AG20443 (cell line): ENCODE data around the gene CLK2.
"Not testable (repeated sequence)": the region's sequence is repeated elsewhere in the genome, so short reads cannot be mapped to it uniquely, and the experiment has no call there.

Source experiments
- DNase-seq: peaks from one replicate; pipeline ENCODE4 v3.0.0; 2012; ENCODE audit warnings: low spot score, mixed read lengths

CLK2 gene

DNA sequence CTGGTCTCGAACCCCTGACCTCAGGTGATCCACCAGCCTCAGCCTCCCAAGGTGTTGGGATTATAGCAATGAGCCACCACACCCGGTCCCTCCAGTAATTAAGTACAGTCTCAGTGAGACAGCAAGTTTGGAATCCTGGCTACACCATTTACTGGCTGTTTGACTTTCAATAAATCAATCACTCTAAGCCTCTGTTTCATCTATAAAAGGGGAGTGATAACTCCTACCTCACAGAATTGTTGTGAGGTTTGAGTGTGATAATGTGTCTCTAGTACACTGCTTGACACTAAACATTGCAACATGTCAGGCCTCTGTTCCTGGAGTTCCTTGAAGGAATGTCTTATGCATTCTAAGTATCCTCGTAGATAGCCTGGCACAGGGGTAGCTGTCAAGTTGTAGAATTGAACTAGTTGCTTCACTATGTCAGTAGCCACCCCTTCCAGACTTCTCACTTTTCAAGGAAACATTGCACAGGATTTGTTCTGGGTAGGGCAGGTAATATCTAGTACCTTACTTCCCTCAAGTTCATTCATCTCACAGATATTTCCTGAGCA is 30.4 kb downstream of the CLK2 start:
- no peak for DNase-seq

DNA sequence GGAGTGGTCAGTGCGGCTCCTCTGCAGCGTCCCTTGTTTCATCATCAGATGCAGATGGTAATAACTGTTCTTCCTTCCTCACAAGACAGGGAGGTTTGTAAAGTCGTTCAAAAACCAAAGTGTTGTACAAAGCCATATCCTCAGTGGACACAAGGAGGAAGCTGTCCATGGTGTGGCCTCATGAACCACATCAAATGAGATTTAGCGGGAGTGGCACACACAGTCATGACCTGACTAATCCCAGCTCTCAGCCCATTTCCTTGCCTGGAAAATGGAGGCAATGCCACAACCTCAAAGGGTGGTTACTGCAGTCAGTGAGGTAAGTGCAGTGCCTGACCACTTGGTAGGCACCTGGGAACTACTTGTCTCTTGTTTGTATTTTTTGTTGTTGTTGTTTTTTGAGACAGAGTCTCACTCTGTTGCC is 31.5 kb downstream of the CLK2 start:
- DNase-seq: no peak

DNA sequence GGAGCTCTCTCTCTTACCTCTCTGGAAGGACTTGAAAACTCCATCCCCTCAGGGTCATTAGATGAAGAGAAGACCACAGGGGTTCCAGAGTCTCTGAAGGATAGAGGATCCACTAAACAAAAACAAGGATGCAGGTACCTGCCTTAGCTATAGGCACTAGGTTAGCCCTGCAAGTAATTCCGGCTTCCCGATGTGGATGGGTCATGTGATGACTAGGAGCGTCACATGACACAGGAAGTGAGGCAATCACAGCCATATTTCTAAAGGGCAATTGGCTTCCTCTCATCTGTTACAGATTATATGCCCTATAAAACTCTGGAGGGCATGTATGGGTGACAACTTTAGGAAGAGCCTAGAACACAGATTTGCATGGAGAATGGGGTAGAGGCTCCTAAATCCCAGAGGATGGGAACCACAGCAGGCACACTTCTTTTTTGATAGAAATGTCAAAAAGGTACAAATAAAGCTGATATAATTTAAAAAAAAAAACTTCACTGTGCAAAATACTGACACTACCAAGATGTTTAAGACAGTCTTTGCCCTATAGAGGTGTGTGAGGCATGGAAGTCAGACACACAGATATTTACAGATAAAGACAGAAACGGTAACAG is 32.1 kb downstream of the CLK2 start:
- DNase-seq: peak; percentile 75

DNA sequence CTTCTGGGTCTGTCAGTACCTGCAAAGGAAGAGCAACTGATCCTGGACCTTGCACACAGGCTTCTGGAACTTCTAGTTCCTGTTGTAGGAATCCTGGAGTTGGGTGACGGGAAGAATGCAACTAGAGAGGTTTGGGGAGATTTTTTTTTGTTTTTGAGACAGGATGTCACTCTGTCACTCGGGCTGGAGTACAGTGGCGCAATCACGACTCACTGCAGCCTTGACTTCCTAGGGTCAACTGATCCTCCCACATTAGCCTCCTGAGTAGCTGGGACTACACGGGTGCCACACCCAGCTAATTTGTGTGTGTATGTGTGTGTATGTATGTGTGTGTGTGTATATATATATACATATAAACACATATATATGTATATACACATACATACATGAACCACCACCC is 36.9 kb downstream of the CLK2 start:
- DNase-seq: no peak

DNA sequence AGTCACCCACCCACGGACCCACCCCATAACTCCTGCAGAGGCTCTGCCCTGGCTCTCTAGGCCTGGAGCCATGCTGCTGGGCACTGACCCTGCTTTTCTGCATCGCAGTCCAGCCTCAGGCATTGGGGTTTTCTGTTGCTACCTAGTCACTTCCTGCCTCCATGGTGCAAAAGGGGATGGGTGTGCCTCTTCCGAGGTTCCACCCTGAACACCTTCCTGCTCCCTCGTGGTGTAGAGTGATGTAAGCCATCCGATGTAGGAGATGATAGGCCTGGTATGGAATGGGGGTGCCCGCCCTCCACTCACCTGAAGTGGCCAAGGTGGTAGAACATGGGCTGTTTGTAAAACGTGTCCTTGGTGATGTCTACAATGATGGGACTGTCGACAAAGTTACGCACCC is 37.9 kb downstream of the CLK2 start:
- DNase-seq: not testable (repeated sequence)

DNA sequence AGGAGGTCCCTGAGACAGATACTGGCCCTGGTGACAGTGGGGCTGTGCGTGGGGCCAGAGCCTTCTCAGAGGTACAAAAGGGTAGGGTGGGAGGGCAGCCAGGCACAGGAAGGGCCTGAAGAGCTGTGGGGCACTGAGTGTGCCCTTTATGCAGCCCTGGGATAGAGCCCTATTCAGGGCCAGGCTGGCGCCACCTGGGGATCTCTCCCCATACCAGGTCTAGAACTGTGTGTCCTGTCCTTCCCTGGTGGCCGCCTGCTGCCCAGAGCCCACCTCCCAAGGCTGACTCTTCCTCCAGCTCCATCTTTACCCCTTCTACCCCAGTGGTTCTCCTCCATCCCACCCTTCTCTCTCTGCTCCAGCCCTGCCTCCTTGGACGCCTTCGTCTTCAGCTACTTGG is 39.8 kb downstream of the CLK2 start:
- DNase-seq: not testable (repeated sequence)

DNA sequence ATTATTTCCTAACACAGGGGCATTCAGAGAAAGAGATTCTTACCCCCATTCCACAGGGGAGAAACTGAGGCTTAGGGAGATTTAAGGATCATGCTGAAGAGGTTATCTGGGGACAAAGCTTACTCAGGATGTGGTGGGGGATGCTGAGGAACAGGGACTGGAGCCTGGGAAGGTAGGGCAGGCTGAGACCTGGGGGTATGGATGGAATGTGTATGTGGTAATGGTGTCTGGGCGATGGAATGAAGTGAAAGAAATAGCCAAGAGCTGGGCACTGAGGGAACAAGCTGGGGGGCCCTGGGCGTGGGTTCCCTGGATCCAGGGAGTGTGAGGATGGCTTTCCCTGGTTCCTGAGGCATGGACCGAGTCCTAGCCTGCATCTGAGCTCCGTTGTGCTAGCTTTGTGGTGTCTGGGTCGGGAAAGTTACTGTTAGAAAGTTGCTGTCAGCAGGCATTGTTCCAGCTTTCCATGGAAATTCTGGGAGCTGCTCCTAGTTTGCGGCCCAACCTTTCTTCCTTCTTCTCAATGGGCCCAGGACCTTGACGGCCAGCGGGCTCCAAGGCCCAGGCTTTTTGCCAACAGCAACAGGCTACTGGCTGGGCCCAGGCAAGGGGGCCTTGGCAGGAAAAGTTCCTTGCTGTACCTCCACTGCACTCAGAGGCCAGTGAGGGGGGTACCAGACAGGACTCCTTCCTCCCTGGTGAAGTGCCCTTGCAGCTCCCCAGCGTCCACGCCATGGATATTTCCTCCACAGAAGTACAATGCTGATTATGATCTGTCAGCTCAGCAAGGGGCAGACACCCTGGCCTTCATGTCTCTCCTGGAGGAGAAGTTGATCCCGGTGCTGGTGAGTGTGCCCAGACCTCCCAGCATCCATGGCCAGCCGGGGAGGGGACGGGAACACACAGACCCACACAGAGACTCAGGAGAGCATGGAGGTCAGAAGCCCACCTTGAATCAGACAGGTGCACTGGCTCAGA is 41.0 kb downstream of the CLK2 start:
- DNase-seq: peak; percentile 30

DNA sequence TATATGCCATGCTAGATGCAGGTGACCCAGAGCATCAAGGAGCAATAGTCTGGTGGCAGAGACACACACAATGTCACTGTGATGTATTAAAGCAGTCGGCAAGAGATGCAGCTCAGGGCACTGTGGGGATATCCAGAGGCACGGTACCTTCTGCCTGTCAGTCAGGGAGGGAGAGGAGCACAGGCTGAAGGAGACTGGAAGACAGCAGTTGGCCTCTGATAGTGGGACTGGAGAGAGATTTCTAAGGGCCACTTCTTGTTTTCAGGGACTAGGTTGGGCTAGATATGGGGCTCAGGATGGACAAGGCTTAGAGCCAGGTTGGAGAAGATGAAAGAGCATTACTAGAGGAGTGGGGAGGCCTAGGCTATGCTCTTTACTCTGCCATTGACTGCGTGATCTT is 42.0 kb downstream of the CLK2 start:
- not testable (repeated sequence) for DNase-seq

DNA sequence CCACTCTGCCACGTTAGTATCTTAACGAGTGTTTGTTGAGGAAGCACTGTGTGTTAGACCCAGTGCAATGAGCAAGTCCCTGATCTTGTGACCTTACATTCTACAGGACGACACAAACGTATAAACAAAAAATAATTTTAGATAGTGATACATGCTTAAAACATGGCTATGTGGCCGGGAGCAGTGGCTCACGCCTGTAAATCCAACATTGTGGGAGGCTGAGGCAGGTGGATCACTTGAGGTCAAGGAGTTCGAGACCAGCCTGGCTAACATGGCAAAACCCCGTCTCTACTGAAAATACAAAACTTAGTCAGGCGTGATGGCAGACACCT is 45.2 kb downstream of the CLK2 start:
- DNase-seq: no peak

DNA sequence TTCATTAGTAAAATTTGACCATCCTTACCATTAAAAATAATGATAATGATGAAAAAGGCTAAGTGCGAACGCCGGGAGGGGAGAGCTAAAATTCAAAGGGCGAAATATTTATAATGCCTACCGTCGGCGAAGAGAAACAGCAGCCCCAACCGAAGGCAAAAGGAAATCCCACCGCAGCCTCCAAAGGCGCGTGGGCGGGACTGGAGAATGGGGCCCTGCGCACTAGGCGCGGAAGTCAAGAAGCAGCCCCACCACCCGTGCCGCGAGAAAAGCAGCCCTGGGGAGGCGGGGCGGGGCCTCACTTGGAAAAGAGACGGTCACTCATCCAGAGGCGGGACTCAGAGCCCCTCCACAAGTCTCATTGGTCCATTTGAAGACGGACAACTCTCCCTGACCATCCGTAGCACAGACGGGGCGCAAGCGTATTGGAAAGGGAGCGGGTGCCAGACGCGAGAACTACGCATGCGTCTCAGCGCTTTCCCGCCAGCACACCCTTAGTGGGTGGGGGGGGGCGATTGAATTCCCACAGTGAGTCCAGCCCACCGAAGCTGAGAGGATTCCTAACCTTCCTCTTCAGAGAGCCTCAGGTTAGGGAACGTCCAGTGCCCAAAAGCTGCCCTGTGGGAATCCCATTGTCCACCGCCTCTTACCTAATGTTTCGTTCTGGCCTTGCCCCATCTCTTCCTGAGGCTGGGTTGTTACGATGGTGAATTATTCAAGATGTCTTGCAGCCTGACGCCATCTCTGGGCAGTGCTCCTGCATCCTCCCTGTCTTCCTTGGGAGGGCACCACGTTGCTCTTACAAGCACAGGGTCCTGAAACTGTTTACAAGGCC is 45.8 kb downstream of the CLK2 start:
- peak; percentile 99 for DNase-seq

DNA sequence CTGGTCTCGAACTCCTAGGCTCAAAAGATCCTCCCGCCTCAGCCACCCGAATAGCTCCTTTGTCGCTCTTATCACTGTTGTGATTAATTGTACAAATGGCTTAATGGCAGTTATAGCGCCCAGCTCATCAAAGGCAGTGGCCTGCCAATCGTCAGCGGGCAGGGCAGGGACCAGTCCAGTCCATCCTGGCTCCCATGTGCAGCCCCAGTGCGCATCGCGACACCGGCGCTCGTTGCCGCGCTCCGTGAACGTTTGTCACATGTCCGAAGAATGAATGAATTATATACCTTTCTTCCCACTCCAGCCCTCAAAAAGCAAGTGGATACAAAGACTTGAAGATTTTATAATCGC is 46.4 kb downstream of the CLK2 start:
- peak; percentile 52 for DNase-seq

DNA sequence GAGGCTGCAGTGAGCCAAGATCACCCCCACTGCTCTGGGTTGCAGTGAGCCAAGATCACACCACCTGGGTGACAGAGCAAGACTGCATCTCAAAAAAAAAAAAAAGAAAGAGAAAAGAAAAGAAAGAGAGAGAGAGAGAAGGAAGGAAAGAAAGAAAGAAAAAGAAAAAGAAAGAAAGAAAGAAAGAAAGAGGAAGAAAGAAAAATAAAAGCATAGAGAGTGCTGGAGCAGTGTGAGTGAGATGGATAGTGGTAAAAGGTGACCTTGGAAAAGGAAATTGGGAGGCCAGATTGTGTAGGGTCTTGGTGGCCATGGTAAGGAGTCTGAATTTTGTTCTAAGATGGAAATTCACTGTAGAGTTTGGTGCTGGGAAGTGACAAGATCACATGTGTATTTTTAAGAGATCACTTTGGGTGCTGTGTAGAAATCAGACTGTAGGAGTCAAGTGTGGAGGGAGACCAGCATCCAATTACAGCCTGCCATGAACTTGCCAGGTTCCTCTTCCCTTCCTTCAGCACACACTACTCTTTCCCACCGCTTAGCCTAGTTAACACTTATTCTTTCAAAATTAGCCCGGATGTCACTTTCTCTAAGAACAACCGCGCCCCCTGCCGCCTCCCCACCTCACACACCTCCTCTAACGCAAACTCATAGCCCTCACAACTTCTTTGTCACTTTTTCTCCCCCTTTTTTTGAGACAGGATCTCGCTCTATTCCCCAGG is 47.0 kb downstream of the CLK2 start:
- peak; percentile 60 for DNase-seq

DNA sequence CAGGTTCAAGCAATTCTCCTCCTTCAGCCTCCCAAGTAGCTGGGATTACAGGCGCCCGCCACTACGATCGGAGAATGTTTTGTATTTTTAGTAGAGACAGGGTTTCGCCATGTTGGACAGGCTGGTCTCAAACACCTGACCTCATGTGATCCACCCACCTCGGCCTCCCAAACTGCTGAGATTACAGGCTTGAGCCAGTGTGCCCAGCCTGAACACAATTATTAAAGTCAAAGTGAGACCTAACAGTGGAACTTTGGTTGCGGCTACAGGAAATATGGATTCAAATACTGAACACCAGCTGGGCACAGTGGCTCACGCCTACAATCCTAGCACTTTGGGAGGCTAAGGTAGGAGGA is 47.9 kb downstream of the CLK2 start:
- DNase-seq: not testable (repeated sequence)

DNA sequence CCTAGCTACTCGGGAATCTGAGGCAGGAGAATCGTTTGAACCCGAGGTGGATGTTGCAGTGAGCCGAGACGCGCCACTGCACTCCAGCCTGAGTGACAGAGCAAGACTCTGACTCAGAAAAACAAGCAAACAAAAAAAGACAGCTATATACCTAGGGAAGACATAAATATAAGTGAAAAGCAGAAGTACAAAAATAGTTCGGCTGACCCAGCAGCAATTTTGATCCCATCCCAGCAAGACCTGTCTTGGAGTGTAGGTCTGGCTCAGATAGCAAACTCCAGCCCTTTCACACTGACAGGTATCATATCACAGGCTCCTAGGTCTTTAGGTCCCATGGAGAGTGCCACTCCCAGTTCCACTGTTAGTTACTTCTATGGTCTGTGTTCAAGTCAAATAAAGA is 50.3 kb downstream of the CLK2 start:
- no peak for DNase-seq

DNA sequence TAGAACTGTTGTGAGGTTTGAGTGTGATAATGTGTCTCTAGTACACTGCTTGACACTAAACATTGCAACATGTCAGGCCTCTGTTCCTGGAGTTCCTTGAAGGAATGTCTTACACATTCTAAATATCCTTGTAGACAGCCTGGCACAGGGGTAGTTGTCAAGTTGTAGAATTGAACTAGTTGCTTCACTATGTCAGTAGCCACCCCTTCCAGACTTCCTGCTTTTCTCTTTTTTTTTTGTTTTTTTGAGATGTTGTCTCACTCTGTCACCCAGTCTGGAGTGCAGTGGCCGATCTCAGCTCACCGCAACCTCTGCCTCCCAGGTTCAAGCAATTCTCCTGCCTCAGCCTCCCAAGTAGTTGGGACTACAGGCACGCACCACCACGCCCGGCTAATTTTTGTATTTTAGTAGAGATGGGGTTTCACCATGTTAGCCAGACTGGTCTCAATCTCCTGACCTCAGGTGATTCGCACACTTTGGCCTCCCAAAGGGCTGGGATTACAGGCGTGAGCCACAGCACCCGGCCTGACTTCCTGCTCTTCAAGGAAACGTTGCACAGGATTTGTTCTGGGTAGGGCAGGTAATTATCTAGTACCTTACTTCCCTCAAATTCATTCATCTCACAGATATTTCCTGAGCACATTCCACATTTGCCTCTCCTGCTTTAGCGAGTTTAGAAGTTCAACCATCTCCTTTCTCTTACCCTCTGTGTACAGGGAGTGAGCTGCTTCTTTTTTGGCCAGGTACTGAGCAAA is 52.9 kb downstream of the CLK2 start:
- not testable (repeated sequence) for DNase-seq

DNA sequence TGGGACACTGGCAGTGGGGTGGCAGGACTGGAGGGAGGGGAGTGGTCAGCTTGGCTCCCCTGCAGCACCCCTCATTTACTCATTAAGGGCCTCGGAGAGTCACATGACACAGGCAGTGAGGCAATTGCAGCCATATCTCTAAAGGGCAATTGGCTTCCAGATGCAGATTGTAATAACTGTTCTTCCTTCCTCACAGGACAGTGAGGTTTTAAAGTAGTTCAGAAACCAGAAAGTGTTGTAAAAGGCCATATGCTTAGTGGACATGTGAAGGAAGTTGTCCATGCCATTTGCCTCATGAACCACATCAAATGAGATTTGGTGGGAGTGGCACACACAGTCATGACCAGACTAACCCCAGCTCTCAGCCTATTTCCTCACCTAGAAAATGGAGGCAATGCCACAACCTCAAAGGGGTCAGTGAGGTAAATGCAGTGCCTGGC is 53.7 kb downstream of the CLK2 start:
- DNase-seq: no peak

DNA sequence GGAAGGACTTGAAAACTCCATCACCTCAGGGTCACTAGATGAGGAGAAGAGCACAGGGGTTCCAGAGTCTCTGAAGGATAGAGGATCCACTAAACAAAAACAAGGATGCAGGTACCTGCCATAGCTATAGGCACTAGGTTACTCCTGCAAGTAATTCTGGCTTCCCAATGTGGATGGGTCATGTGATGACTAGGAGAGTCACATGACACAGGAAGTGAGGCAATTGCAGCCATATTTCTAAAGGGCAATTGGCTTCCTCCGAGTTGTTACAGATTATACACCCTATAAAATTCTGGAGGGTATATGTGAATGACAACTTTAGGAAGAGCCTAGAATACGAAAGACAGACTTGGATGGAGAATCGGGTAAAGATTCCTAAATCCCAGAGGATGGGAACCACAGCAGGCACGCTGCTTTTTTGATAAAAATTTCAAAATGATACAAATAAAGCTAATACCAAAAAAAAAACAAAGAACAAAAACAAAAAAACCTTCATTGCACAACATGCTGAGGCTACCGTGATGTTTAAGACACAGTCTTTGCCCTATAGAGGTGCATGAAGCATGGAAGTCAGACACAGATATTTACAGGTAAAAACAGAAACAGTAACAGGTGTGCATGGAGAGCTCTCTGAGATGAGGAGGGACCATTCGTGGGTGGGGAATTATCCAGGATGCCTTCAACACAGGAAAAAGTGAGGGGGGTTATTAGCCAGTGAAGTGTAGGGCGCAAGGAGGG is 54.3 kb downstream of the CLK2 start:
- DNase-seq: peak; percentile 52

DNA sequence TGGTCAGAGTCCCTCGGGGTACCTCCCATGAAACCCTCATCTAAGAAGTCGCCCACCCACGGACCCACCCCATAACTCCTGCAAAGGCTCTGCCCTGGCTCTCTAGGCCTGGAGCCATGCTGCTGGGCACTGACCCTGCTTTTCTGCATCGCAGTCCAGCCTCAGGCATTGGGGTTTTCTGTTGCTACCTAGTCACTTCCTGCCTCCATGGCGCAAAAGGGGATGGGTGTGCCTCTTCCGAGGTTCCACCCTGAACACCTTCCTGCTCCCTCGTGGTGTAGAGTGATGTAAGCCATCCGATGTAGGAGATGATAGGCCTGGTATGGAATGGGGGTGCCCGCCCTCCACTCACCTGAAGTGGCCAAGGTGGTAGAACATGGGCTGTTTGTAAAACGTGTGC is 58.6 kb downstream of the CLK2 start:
- not testable (repeated sequence) for DNase-seq
